HepG2 (cell line): ENCODE results near the gene PLEKHA6. TPM values are rescaled to one million over a fixed set of nuclear protein-coding genes. Genes with fewer than 3 reads are reported as not detected.
A peak's percentile ranks its signal among the peaks of the same experiment; 100 is the strongest.

ENCODE experiments used
- ATAC-seq: fragments of 200-7000 bp; cut with Tn5 transposase; 3 replicates; pipeline ENCODE4 v1.9.1; 2020; ENCODE audit warnings: mild to moderate bottlenecking, moderate library complexity
- BruUV-seq: library from RNA; stranded (reverse); fragments of 400-500 nt; replicated peaks from 2 replicates; lab custom pipeline; 2021; lab: Mats Ljungman, UMichigan
- CTCF ChIA-PET: fragments of 300-600 bp; formaldehyde crosslinking; extraction: SDS; loops from one replicate; lab custom pipeline; 2021; ENCODE audit warnings: low total read pairs, inconsistent platforms, low intra/inter-chr PET ratio; lab: Yijun Ruan, JAX
- POLR2A ChIA-PET: fragments of 350-600 bp; sonication (Branson Sonifier 250); formaldehyde crosslinking; loops from one replicate; lab custom pipeline; 2020; ENCODE audit warnings: antibody characterized with exemption, inconsistent platforms; lab: Yijun Ruan, JAX
- DNase-seq: peaks from one replicate; pipeline ENCODE4 v3.0.0-alpha.2; 2015; ENCODE audit warnings: low spot score
- FAIRE-seq: peaks from 3 replicates; lab custom pipeline; 2011; peaks lifted over from hg19 to GRCh38; lab: Jason Lieb, UNC
- H2AFZ ChIP-seq: one replicate; pipeline ENCODE4 v1.6.1; 2011; ENCODE audit warnings: low read length, inconsistent platforms
- H3K27ac ChIP-seq: fragments of 300-600 bp; 3 replicates; pipeline ENCODE4 v1.8.0; 2011; ENCODE audit warnings: mixed run types, mild to moderate bottlenecking, mixed read lengths, low read length, inconsistent platforms; ENCODE audit not compliant: insufficient read depth; ENCODE audit errors: extremely low read length
- H3K27me3 ChIP-seq, 2 experiments: fragments of 200-600 bp in 1 of 2; 2 replicates in 1 of 2; 3 replicates in 1 of 2; pipeline versions ENCODE4 v1.6.0 to v1.8.0; 2011; ENCODE audit warnings: low read length in 2 of 2, mild to moderate bottlenecking in 2 of 2, moderate library complexity in 2 of 2, inconsistent platforms in 1 of 2; ENCODE audit not compliant: insufficient read depth in 2 of 2, control insufficient read depth in 1 of 2
- H3K36me3 ChIP-seq, 2 experiments: fragments of 200-600 bp in 1 of 2; replicated peaks in 1 of 2; 2 replicates in 1 of 2; 3 replicates in 1 of 2; pipeline versions ENCODE4 v1.5.1 to v1.8.0; 2011; ENCODE audit warnings: low read length in 2 of 2, inconsistent platforms in 1 of 2; ENCODE audit not compliant: insufficient read depth in 2 of 2, control insufficient read depth in 1 of 2
- H3K4me1 ChIP-seq: 2 replicates; pipeline ENCODE4 v1.5.1; 2012; ENCODE audit warnings: low read length, inconsistent platforms; ENCODE audit not compliant: insufficient read depth
- H3K4me2 ChIP-seq: 2 replicates; pipeline ENCODE4 v1.6.0; 2011; ENCODE audit warnings: low read depth, low read length, inconsistent platforms
- H3K4me3 ChIP-seq, 3 experiments: fragments of 200-600 bp in 1 of 3; sonication (generic), shearing (Covaris generic) in 1 of 3; replicated peaks in 1 of 3; 2 replicates each; pipeline ENCODE4 v1.5.1; 2011 to 2016; ENCODE audit warnings: low read length in 3 of 3, inconsistent platforms in 2 of 3, low read depth in 2 of 3, mild to moderate bottlenecking in 2 of 3, control low read depth in 1 of 3, mixed read lengths in 1 of 3; ENCODE audit not compliant: insufficient read depth in 1 of 3
- H3K79me2 ChIP-seq: one replicate; pipeline ENCODE4 v1.6.1; 2011; ENCODE audit warnings: low read length, inconsistent platforms; ENCODE audit not compliant: insufficient read depth
- H3K9ac ChIP-seq: 2 replicates; pipeline ENCODE4 v1.6.0; 2011; ENCODE audit warnings: mild to moderate bottlenecking, low read depth, low read length, inconsistent platforms; ENCODE audit not compliant: insufficient read depth
- H3K9me3 ChIP-seq: 2 replicates; pipeline ENCODE4 v1.5.1; 2012; ENCODE audit warnings: mild to moderate bottlenecking, low read length
- H4K20me1 ChIP-seq: 2 replicates; pipeline ENCODE4 v1.6.0; 2011; ENCODE audit warnings: inconsistent platforms, mild to moderate bottlenecking, low read length, moderate library complexity; ENCODE audit not compliant: insufficient read depth
- MAFK ChIP-seq, 2 experiments: IDR thresholded peaks in 1 of 2; conservative IDR thresholded peaks in 1 of 2; 2 replicates each; pipeline ENCODE4 v1.6.1; 2011; ENCODE audit warnings: improper control_type of control experiment in 2 of 2, low read length in 2 of 2
- MIER3 ChIP-seq: IDR thresholded peaks from 2 replicates; pipeline ENCODE4 v1.6.1; 2016; ENCODE audit warnings: missing compliant biosample characterization, borderline replicate concordance
- POLR2G ChIP-seq: fragments of 200-400 bp; formaldehyde crosslinking; IDR thresholded peaks from 2 replicates; pipeline ENCODE4 v1.6.1; 2018; ENCODE audit warnings: mild to moderate bottlenecking, low read depth, low read length, moderate library complexity
- TRIM22 ChIP-seq: fragments of 450-650 bp; IDR thresholded peaks from 2 replicates; pipeline ENCODE4 v1.6.1; 2017
- ZNF772 ChIP-seq: sonication (generic); formaldehyde crosslinking; IDR thresholded peaks from 2 replicates; pipeline ENCODE4 v1.5.0; 2020; ENCODE audit warnings: mild to moderate bottlenecking, missing genetic modification reagents
- WGBS: methylation state at CpG from one replicate; pipeline ENCODE4 v1.1.6; 2017; ENCODE audit warnings: low lambda C conversion rate; 5-methylcytosine and 5-hydroxymethylcytosine counted together
- in situ Hi-C: cut with HindIII; loops from 2 replicates; pipeline ENCODE4 v1.10.0; 2017; ENCODE audit warnings: low pct_unique_long_range_greater_than_20kb; ENCODE audit not compliant: extremely low pct_ligation_motif_present
- intact Hi-C: fragments of 100-400 bp; cut with micrococcal nuclease; formaldehyde crosslinking; loops from one replicate; pipeline ENCODE4 v1.10.0; 2022; ENCODE audit not compliant: unreplicated experiment
- polyA plus RNA-seq, 8 experiments: library from polyadenylated mRNA; depleted of rRNA in 3 of 8; stranded (reverse) in 7 of 8; unstranded in 1 of 8; fragments of >200 nt; fragmentation: Illumina TruSeq in 4 of 8; extraction: Trizol in 4 of 8; gene quantifications; 2 replicates each; pipeline versions ENCODE4 v1.2.1 to v1.2.3, GENCODE V29; 2011 to 2016; ENCODE audit warnings: low read depth in 4 of 8, missing spikeins in 1 of 8, mixed read lengths in 1 of 8; ENCODE audit not compliant: insufficient read depth in 1 of 8
- total RNA-seq, 5 experiments: library from RNA; depleted of rRNA; stranded (reverse); fragments of >200 nt; fragmentation: Illumina TruSeq; extraction: Trizol; gene quantifications; 2 replicates each; pipeline ENCODE4 v1.2.3, GENCODE V29; 2016; ENCODE audit warnings: low read depth in 1 of 5

The PLEKHA6 gene
- total and polyA plus RNA-seq, 2 of the 13 experiments (the other 11 are each of a cell fraction or from before 2014, with no cell fraction given) = 5.3 to 11.4 TPM

DNA sequence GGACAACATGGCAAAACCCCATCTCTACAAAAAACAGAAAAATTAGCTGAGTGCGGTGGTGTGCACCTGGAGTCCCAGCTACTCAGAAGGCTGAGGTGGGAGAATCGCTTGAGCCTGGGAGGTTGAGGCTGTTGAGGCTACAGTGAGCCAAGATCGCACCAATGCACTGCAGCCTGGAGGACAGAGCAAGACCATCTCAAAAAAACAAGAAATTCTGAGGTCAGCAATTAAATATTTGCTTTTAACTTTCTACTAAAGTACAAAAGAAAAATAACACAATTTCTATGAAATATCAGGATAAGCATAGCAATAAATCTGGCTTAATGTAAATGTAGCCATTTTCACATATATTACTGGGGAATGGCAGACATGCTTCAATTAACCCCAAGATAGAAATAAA, 42.0 kb upstream of the PLEKHA6 start:
- H3K27ac ChIP-seq = no peak overlapping the region
- H4K20me1 ChIP-seq = peaks cover 25% of the 10 kb centered on the region
- TF ChIP-seq TRIM22 (no peak), MIER3 (no peak), MAFK (conservative IDR thresholded peaks at IDR 0.05 in 1 of 2, IDR thresholded peaks at IDR 0.05 in 1 of 2; ENCODE audit: low read length in 2 of 2) (0 out of 4 replicates have a peak, but pooled peaks of 1 of the 2 experiments have one; percentile 4)
- 96% methylated on average over 3 of the region's 3 CpGs for WGBS
- H3K9ac ChIP-seq = no peak overlapping the region
- ChIA-PET POLR2A (no interaction called here), CTCF (no interaction called here)
- no peaks in the 10 kb centered on the region for H3K27me3 ChIP-seq
- peaks cover 31% of the 10 kb centered on the region for H3K4me1 ChIP-seq
- H3K79me2 ChIP-seq = peaks cover 45% of the 10 kb centered on the region
- DNase-seq = no peak
- H2AFZ ChIP-seq = no peak overlapping the region
- in situ Hi-C loops = no loop called here
- H3K9me3 ChIP-seq = no peaks in the 10 kb centered on the region
- BruUV-seq = no TSS peak
- FAIRE-seq = no peak
- peaks cover 5 to 28% of the 10 kb centered on the region in 2 experiments; a peak in 3 of 5 replicates for H3K36me3 ChIP-seq
- no peak for ATAC-seq
- H3K4me3 ChIP-seq = no peak overlapping the region
- H3K4me2 ChIP-seq = no peak overlapping the region
- intact Hi-C loops = no loop called here

- no peak overlapping the region for H3K27ac ChIP-seq
- 97% methylated on average over 6 of the region's 6 CpGs for WGBS
- CTCF ChIA-PET = no interaction called here
- in situ Hi-C loops = no loop called here
- no TSS peak for BruUV-seq
- intact Hi-C loops = no loop called here
- H3K4me1 ChIP-seq = peaks cover 25% of the 10 kb centered on the region
- TF ChIP-seq POLR2G (0 out of 2 replicates have a peak, but pooled peaks have one; percentile 20), ZNF772 (CRISPR knock-in tag) (no peak)
- no peak overlapping the region for H2AFZ ChIP-seq
- H4K20me1 ChIP-seq = peaks cover 17% of the 10 kb centered on the region
- no peak overlapping the region for H3K9ac ChIP-seq
- no peaks in the 10 kb centered on the region for H3K9me3 ChIP-seq
- ATAC-seq = no peak
- no peak for FAIRE-seq
- H3K79me2 ChIP-seq = peaks cover 38% of the 10 kb centered on the region
- peaks cover 4 to 26% of the 10 kb centered on the region in 2 experiments; a peak in 3 of 5 replicates for H3K36me3 ChIP-seq
- no peaks in the 10 kb centered on the region for H3K27me3 ChIP-seq
- no peak for DNase-seq
- no peak overlapping the region for H3K4me2 ChIP-seq
- POLR2A ChIA-PET = no interaction called here
- no peak overlapping the region for H3K4me3 ChIP-seq
These were observed 41.3 kb upstream of the PLEKHA6 start for GRCh38 chr1:204400882-204401510.
